HepG2 (cell line): ENCODE measurements around the gene FBXL12. TPM values are rescaled to one million over a fixed set of nuclear protein-coding genes. Genes with fewer than 3 reads are reported as not detected.
A peak's percentile ranks its signal among the peaks of the same experiment; 100 is the strongest.

Experiments
- BORCS8-MEF2B ChIP-seq: sonication (generic); formaldehyde crosslinking; IDR thresholded peaks from 2 replicates; pipeline ENCODE4 v1.8.0; 2022; ENCODE audit warnings: mild to moderate bottlenecking, missing genetic modification reagents
- BRF2 ChIP-seq: sonication (generic); formaldehyde crosslinking; IDR thresholded peaks from 2 replicates; pipeline ENCODE4 v1.8.1; 2022; ENCODE audit warnings: mild to moderate bottlenecking, missing genetic modification reagents
- CBX1 ChIP-seq: IDR thresholded peaks from one replicate; pipeline ENCODE4 v1.6.1; 2016; ENCODE audit warnings: antibody characterized with exemption, low read depth
- CSRNP2 ChIP-seq: sonication (generic); formaldehyde crosslinking; conservative IDR thresholded peaks from 2 replicates; pipeline ENCODE4 v1.8.0; 2022; ENCODE audit warnings: low read depth, missing genetic modification reagents
- DMAP1 ChIP-seq: IDR thresholded peaks from 2 replicates; pipeline ENCODE4 v1.6.1; 2016
- FOSL1 ChIP-seq: sonication (generic); formaldehyde crosslinking; IDR thresholded peaks from 2 replicates; pipeline ENCODE4 v1.9.0; 2021; ENCODE audit warnings: missing genetic modification reagents, borderline replicate concordance
- GLMP ChIP-seq: sonication (generic); formaldehyde crosslinking; IDR thresholded peaks from 2 replicates; pipeline ENCODE4 v1.9.0; 2021; ENCODE audit warnings: missing genetic modification reagents, mild to moderate bottlenecking, borderline replicate concordance
- HMG20B ChIP-seq: conservative IDR thresholded peaks from 2 replicates; pipeline ENCODE4 v1.6.1; 2016; ENCODE audit warnings: missing genetic modification reagents, missing compliant biosample characterization
- HOXD1 ChIP-seq: sonication (generic); formaldehyde crosslinking; IDR thresholded peaks from 2 replicates; pipeline ENCODE4 v1.5.0; 2020; ENCODE audit warnings: missing genetic modification reagents
- NFIB ChIP-seq: sonication (generic); formaldehyde crosslinking; IDR thresholded peaks from 2 replicates; pipeline ENCODE4 v1.9.0; 2021; ENCODE audit warnings: missing genetic modification reagents, mild to moderate bottlenecking, borderline replicate concordance
- SMARCC2 ChIP-seq: fragments of 450-650 bp; IDR thresholded peaks from 2 replicates; pipeline ENCODE4 v1.6.1; 2017; ENCODE audit warnings: antibody characterized with exemption, mild to moderate bottlenecking
- TIGD3 ChIP-seq: sonication (generic); formaldehyde crosslinking; IDR thresholded peaks from 2 replicates; pipeline ENCODE4 v1.5.1; 2020; ENCODE audit warnings: mild to moderate bottlenecking, missing genetic modification reagents, borderline replicate concordance
- U2AF1 ChIP-seq: fragments of 200-400 bp; formaldehyde crosslinking; optimal IDR thresholded peaks from 2 replicates; pipeline ENCODE3; 2017; ENCODE audit warnings: mild to moderate bottlenecking, low read depth, low read length
- ZBTB49 ChIP-seq: sonication (generic); formaldehyde crosslinking; IDR thresholded peaks from 2 replicates; pipeline ENCODE4 v1.4.0; 2020; ENCODE audit warnings: missing genetic modification reagents, borderline replicate concordance
- ZFP36L1 ChIP-seq: sonication (generic); formaldehyde crosslinking; IDR thresholded peaks from 2 replicates; pipeline ENCODE4 v1.8.0; 2022; ENCODE audit warnings: mild to moderate bottlenecking, missing genetic modification reagents, moderate library complexity
- ZMYM4 ChIP-seq: sonication (generic); formaldehyde crosslinking; IDR thresholded peaks from 2 replicates; pipeline ENCODE4 v1.8.1; 2023; ENCODE audit warnings: mild to moderate bottlenecking, missing genetic modification reagents
- ZNF18 ChIP-seq: sonication (generic); formaldehyde crosslinking; IDR thresholded peaks from 2 replicates; pipeline ENCODE4 v1.8.0; 2022; ENCODE audit warnings: mild to moderate bottlenecking, missing genetic modification reagents; ENCODE audit not compliant: insufficient replicate concordance
- ZNF337 ChIP-seq: sonication (generic); formaldehyde crosslinking; IDR thresholded peaks from 2 replicates; pipeline ENCODE4 v1.5.1; 2020; ENCODE audit warnings: missing genetic modification reagents, low read depth, mild to moderate bottlenecking, borderline replicate concordance
- ZSCAN30 ChIP-seq: sonication (generic); formaldehyde crosslinking; IDR thresholded peaks from 2 replicates; pipeline ENCODE4 v1.5.0; 2020; ENCODE audit warnings: mild to moderate bottlenecking, missing genetic modification reagents
- polyA plus RNA-seq, 8 experiments: library from polyadenylated mRNA; depleted of rRNA in 3 of 8; stranded (reverse) in 7 of 8; unstranded in 1 of 8; fragments of >200 nt; fragmentation: Illumina TruSeq in 4 of 8; extraction: Trizol in 4 of 8; gene quantifications; 2 replicates each; pipeline versions ENCODE4 v1.2.1 to v1.2.3, GENCODE V29; 2011 to 2016; ENCODE audit warnings: low read depth in 4 of 8, missing spikeins in 1 of 8, mixed read lengths in 1 of 8; ENCODE audit not compliant: insufficient read depth in 1 of 8
- total RNA-seq, 5 experiments: library from RNA; depleted of rRNA; stranded (reverse); fragments of >200 nt; fragmentation: Illumina TruSeq; extraction: Trizol; gene quantifications; 2 replicates each; pipeline ENCODE4 v1.2.3, GENCODE V29; 2016; ENCODE audit warnings: low read depth in 1 of 5

FBXL12 gene
- total and polyA plus RNA-seq, 2 of the 13 experiments (the other 11 are each of a cell fraction or from before 2014, with no cell fraction given), result 20.4 to 23.1 TPM

GRCh38 chr19:9768175-9769112 is 50.4 kb downstream of the FBXL12 start, which contains the start of gene ZNF846 (continued):
- no peak for TF ChIP-seq CSRNP2 (CRISPR knock-in tag)
- no peak for TF ChIP-seq NFIB (CRISPR knock-in tag)
- TF ChIP-seq BRF2 (CRISPR knock-in tag), result no peak
- no peak for TF ChIP-seq TIGD3
- TF ChIP-seq BORCS8-MEF2B (CRISPR knock-in tag), result peak; percentile 69; the same call in 1 of the 2 replicates
- TF ChIP-seq ZSCAN30 (CRISPR knock-in tag), result peak; percentile 77; the same call in 1 of the 2 replicates
- no peak for TF ChIP-seq SMARCC2
- no peak for TF ChIP-seq U2AF1
- peak; percentile 77; the same call in 1 of the 2 replicates for TF ChIP-seq DMAP1 (CRISPR knock-in tag)
- no peak for TF ChIP-seq ZNF18 (CRISPR knock-in tag)
- TF ChIP-seq CBX1, result peak; percentile 15
- no peak for TF ChIP-seq FOSL1
- no peak; the same call in 1 of the 2 replicates for TF ChIP-seq ZNF337 (CRISPR knock-in tag)
- TF ChIP-seq ZBTB49 (CRISPR knock-in tag), result 0 out of 2 replicates have a peak, but pooled peaks have one; percentile 37
- no peak for TF ChIP-seq GLMP (CRISPR knock-in tag)
- TF ChIP-seq HMG20B, result no peak; the same call in 1 of the 2 replicates
- peak; percentile 77 for TF ChIP-seq ZMYM4 (CRISPR knock-in tag)
- no peak for TF ChIP-seq ZFP36L1
- no peak for TF ChIP-seq HOXD1 (CRISPR knock-in tag)
